ENCODE data around the gene OLFML2B. TPM values are rescaled to one million over a fixed set of nuclear protein-coding genes. Genes with fewer than 3 reads are reported as not detected.

Gene OLFML2B
- total RNA-seq, 1 donor from 2014 or later: 1.2 TPM

- no peak for FAIRE-seq
- DNase-seq (ENCODE audit: low spot score in 2 of 2): no peak
Observed at GRCh38 chr1:162009501-162010174, 14.0 kb downstream of the OLFML2B start.

- no peak for DNase-seq (ENCODE audit: low spot score in 2 of 2)
- no peak for FAIRE-seq
Observed at GRCh38 chr1:162008799-162009198, 14.9 kb downstream of the OLFML2B start.

- DNase-seq (ENCODE audit: low spot score in 2 of 2) (no peak), FAIRE-seq (no peak)
Observed at GRCh38 chr1:162007466-162007865, 16.2 kb downstream of the OLFML2B start.

- no peak for DNase-seq (ENCODE audit: low spot score in 2 of 2)
- FAIRE-seq: no peak
Observed at GRCh38 chr1:162006081-162006480, 17.6 kb downstream of the OLFML2B start.

GRCh38 chr1:162004441-162004950 lies 19.2 kb downstream of the OLFML2B start:
- DNase-seq (ENCODE audit: low spot score in 2 of 2): no peak
- FAIRE-seq: no peak

- DNase-seq (ENCODE audit: low spot score in 2 of 2) (no peak), FAIRE-seq (no peak)
Observed at GRCh38 chr1:162003830-162004215, 19.8 kb downstream of the OLFML2B start.

GRCh38 chr1:162003061-162003829 lies 20.4 kb downstream of the OLFML2B start:
- FAIRE-seq: no peak
- DNase-seq (ENCODE audit: low spot score in 2 of 2): no peak

- no peak for FAIRE-seq
Observed at GRCh38 chr1:162000053-162000420, 23.6 kb downstream of the OLFML2B start.

GRCh38 chr1:161999301-162000052 lies 24.2 kb downstream of the OLFML2B start:
- no peak for DNase-seq (ENCODE audit: low spot score in 2 of 2)
- FAIRE-seq: no peak

More at GRCh38 chr1:162000053-162000420, 23.6 kb downstream of the OLFML2B start:
- no peak for DNase-seq (ENCODE audit: low spot score in 2 of 2)

- DNase-seq (ENCODE audit: low spot score in 2 of 2) (no peak), FAIRE-seq (no peak)
Observed at GRCh38 chr1:161998811-161999210, 24.9 kb downstream of the OLFML2B start.

- no peak for DNase-seq (ENCODE audit: low spot score in 2 of 2)
- FAIRE-seq: no peak
Observed at GRCh38 chr1:161997152-161997551, 26.5 kb downstream of the OLFML2B start.

- FAIRE-seq (no peak), DNase-seq (ENCODE audit: low spot score in 2 of 2) (peak in 1 of 2 donors; percentile 34)
Observed at GRCh38 chr1:161994175-161994668, 29.4 kb downstream of the OLFML2B start.

GRCh38 chr1:161993576-161993975 lies 30.1 kb downstream of the OLFML2B start:
- FAIRE-seq (no peak), DNase-seq (ENCODE audit: low spot score in 2 of 2) (no peak)

- DNase-seq (ENCODE audit: low spot score in 2 of 2): no peak
- FAIRE-seq: no peak
Observed at GRCh38 chr1:161989786-161990185, 33.9 kb downstream of the OLFML2B start.

GRCh38 chr1:161989108-161989507 lies 34.6 kb downstream of the OLFML2B start:
- FAIRE-seq: no peak
- DNase-seq (ENCODE audit: low spot score in 2 of 2): no peak

- no peak for DNase-seq (ENCODE audit: low spot score in 2 of 2)
- FAIRE-seq: no peak
Observed at GRCh38 chr1:161988413-161988812, 35.3 kb downstream of the OLFML2B start.

- no peak for FAIRE-seq
Observed at GRCh38 chr1:161987872-161988271, 35.8 kb downstream of the OLFML2B start.

GRCh38 chr1:161987303-161987702 lies 36.4 kb downstream of the OLFML2B start:
- DNase-seq (ENCODE audit: low spot score in 2 of 2) (no peak), FAIRE-seq (no peak)

More at GRCh38 chr1:161987872-161988271, 35.8 kb downstream of the OLFML2B start:
- DNase-seq (ENCODE audit: low spot score in 2 of 2): no peak

- FAIRE-seq (no peak), DNase-seq (ENCODE audit: low spot score in 2 of 2) (peak in 1 of 2 donors; percentile 15)
Observed at GRCh38 chr1:161986328-161986727, 37.3 kb downstream of the OLFML2B start.

- DNase-seq (ENCODE audit: low spot score in 2 of 2) (no peak), FAIRE-seq (no peak)
Observed at GRCh38 chr1:161985301-161985822, 38.3 kb downstream of the OLFML2B start.

All from frontal cortex (tissue), 4 donors.